ENCODE data around the gene HPF1.
"Not testable (repeated sequence)": the region's sequence is repeated elsewhere in the genome, so short reads cannot be mapped to it uniquely, and the experiment has no call there.

HPF1 gene

DNA sequence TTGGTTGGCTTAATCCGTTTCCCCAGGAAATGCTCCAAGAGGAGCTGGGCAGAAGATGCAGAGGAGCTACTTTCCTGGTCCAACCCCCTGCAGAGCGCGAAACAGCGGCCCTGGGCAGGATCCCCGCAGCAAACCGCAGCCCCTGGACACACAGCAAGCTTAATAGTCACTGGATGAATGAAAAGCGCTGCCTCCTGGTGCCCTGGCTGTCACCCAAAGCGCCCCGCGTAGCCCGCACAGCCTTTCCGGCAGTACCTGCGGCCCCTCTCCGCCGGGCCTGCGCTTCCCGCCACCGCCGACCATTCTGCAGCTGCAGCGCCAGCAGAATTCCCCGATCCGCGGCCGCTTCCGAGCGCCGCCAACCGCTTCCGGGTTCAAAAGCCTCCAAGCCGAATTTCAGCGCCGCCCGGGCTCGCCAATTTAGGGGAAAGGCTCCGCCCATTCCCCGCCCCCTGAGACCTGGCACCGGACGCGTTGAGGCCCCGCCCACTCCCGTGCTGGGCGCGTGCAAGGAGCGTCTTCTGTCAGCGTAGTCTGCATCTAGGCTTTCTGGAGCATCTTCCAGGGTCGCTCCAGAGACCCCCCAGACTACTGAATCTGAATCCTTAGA lies at the start of gene HPF1:
Gene HPF1, minus strand, starts transcription at position 370 of the 610 bp plus-strand sequence. Its CDS starts 67 bp downstream, at position 303.
- peak; percentile 93 for DNase-seq

DNA sequence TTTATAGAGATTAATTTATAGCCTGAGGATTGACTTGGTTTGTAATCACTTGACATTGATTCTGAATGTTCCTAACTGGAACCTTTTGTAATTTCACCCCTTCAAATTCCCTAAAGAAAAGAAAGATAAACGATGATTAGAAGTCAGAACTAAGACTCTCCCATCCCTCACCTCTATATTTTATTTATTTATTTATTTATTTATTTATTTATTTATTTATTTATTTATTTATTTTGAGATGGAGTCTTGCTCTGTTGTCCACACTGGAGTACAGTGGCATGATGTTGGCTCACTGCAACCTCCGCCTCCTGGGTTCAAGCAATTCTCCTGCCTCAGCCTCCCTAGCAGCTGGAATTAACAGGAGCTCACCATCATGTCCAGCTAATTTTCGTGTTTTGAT lies 49.0 kb upstream of the HPF1 start:
- not testable (repeated sequence) for DNase-seq

- no peak for DNase-seq
Measured at GRCh38 chr4:169803413-169803812, 45.7 kb upstream of the HPF1 start.

DNA sequence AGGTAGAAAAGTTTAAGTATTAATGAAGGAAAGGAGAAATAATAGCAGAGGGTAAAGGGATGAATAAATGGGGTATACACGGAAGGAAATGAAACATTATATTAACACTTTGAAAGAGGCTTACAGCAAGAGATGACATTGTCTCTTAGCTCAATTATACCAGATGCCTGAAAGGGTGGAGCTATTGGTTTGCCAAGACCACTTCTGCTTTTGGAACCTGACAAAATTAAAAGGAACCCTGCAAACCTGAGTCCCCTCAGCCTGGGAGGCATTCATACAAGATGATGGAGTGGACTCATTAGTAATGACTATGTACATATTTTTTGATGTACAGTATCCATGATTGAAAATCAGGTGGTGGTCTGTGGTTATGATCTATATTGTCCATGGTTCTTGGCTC lies 45.1 kb upstream of the HPF1 start:
- DNase-seq = no peak

GRCh38 chr4:169800541-169800940 lies 42.8 kb upstream of the HPF1 start:
- DNase-seq = no peak

DNA sequence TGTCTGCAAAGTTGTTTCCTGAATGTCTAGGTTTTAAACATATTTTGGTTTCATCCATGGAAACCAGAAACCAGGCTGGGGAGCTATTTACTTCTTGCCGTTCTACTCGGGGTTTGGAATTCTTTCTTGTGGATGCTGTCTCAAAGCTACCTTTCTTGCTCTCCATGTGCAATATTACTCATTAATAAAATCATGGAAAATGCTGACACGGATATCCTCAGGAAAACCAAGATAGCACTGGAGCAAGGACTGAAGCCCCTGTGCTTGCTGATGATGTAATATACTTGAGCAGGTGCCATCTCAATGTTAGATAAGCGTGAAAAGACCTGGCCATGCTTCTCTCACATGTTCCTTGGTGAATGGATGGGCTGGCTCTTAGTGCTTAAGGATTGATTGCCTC lies 41.5 kb upstream of the HPF1 start:
- no peak for DNase-seq

- no peak for DNase-seq
Measured at GRCh38 chr4:169795585-169795984, 37.8 kb upstream of the HPF1 start.

DNA sequence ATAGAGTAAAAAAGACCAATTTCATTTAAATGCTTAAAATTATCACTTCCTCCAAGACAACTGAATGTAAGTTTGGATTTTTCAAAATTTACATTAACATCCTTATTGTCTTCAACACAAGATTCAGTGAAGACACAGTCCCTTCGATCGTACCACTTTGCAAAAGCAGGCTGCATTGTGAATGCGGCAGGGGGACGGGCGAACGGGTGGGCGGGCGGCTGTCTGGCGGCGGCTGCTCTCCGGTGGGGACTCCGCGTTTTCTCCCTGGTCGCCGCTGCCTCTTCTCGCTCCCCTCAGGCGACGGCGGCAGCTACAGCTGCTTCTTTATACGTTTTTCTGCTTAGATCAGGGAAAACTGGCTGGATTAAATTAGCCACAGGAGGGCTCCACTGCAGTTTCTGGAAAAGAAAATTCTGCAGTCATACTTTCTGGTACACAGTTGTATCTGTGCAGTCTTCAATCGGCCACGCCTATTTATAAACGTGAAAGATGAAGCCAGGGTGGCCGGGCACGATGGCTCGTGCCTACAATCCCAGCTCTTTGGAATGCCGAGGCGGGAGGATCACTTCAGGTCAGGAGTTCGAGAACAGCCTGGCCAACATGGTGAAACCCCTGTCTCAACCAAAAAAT lies 33.9 kb upstream of the HPF1 start:
- DNase-seq = peak; percentile 34

GRCh38 chr4:169791062-169791461 lies 33.3 kb upstream of the HPF1 start:
- DNase-seq = no peak

- DNase-seq = no peak
Measured at GRCh38 chr4:169774466-169775445, 17.0 kb upstream of the HPF1 start.

DNA sequence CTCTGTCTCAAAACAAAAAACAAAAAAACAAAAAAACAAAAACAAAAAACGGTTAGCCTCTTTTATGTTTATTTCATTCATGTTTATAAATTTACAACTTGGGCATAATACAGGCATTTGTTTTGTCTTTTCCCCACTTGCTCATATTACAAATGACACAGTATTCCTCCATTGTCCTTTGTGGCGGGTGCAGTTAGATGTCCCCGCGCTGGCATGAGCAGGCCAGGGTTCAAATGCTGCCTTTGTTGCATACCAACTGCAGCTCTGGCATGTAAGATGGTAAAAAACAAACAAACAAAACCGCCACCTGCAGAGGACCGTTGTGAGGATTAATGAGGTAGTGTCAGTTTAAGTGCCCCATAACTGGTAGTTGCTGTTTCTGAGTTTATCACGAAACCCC lies 16.1 kb upstream of the HPF1 start:
- DNase-seq = no peak

DNA sequence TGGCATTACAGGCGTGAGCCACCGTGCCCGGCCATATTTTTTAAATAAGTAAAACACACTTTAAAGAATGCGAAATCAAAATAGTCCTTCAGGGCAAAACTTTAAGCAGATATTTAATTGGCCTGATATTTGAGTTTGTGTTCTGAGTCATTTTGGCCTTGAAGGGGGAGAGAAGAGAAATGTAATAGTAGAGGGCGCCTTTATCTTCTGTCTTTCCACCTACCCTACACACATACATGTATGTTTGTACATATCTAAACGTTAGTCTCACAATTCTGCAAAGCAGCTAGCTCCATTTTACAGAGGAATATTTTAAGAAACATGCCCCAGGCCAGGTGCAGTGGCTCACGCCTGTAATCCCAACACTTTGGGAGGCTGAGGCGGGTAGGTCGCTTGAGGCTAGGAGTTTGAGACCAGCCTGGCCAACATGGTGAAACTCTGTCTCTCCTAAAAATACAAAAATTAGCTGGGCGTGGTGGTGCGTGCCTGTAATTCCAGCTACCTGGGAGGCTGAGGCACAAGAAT lies 13.9 kb upstream of the HPF1 start:
- DNase-seq = not testable (repeated sequence)

DNA sequence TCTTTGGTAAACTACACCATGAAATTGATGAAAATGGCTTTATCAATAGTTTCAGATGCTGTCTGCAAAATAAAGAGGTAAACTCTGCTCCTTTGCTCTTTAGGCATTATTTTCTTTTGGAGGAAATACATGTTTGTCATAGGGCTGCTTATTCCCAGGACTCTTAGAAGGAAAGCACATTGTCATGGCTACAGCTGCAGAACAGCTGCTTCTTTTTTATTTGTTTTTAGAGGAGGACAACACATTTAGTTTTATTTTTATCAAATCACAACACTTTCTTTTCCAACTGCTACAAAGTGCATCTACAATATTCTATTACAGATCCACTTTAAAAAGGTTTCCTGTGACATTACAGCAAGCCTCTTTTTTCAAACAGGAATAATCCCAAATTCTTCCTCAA lies 12.7 kb upstream of the HPF1 start:
- DNase-seq = no peak

DNA sequence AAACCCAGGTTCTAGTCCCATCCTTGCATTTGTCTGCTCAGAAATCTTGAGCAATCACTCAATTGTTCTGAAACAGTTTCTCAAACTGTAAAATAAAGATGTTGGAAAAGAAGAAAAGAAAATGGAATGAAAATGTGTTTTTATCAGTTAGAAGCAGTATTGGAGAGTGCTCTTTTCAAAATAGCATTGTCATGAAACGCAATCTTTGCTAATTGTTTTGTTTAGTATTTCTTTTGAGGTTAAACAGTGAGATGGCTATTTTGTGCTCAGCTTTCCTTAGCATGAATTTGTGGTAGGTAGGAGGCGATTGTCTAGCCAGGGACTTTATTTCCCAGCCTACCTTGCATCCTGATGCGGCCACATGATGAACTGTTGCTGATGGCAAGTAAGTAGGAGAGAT lies 10.6 kb upstream of the HPF1 start:
- DNase-seq = no peak

- DNase-seq = no peak
Measured at GRCh38 chr4:169766741-169767140, 9.0 kb upstream of the HPF1 start.

DNA sequence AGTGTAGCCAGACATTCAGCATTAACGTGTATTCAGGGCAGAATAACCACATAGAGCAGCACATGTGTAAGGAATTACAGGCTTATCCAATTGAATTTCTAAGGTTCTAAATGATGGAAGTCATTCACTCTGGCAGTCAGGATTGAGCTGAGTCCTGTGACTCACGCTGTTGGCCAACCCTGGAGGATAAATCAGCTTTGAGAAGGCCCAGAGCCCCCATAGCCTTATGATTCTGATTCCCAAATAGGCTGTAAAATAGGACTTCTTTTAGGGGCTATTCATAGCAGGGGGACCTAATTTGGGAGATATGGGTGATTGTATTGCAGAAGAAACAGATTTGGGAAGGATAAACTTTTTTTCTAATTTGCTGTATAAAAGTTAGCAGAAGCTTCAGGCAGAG lies 8.1 kb upstream of the HPF1 start:
- DNase-seq = no peak

- no peak for DNase-seq
Measured at GRCh38 chr4:169761846-169762245, 4.1 kb upstream of the HPF1 start.

DNA sequence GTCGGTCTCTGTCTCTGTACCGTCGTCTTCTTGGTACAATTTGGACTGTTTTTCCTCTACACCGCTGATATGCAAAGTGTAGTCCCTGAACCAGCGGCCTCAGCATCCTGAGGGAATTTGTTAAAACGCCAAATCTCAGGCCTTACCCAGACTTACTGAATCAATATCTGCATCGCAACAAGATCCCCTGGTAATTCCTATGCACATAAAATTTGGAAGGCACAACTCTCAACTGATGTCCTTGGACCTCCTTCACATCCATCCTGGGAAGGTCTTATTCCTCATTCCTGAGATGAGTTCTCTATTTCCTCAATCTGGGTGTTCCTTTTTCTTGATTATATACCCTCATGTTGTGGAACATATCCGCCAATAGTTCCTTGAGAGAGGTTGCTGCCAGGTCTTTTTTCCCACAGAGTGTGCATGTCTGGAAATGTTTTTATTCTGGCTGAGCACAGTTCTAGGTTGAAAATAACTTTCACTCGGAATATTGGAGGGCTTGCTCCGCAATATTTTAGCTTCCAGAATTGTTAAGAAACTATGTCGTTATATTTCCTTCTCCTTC lies 738 bp upstream of the HPF1 start:
- no peak for DNase-seq

DNA sequence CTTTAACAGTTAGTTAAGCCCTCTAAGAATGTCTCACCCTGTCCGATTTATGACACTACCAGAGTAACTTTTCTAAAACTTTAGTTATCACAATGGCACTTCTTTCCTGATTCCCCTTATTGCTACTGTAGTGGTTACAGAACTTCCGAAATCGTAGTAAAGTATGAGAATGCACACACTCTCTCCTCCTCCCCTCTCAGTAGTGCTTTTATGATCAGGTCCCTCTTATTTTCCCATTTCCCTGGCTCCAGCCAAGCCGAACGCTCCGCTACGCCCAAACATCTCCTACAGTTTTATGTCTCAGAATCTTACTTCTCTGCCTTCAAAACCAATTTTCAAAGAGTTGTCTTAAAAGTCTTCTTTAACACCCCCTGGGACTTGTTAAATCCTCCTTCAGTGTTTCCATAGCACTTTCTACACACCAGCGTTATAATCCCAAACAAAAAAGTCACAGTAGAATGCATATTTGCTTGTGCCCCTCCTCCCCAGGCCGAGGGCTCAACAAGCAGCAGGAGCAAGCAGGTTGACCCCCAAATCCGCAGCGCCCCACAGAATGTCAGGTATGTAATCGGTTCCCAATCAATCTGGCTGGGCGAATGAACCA lies 671 bp downstream of the HPF1 start:
- DNase-seq = peak; percentile 16

DNA sequence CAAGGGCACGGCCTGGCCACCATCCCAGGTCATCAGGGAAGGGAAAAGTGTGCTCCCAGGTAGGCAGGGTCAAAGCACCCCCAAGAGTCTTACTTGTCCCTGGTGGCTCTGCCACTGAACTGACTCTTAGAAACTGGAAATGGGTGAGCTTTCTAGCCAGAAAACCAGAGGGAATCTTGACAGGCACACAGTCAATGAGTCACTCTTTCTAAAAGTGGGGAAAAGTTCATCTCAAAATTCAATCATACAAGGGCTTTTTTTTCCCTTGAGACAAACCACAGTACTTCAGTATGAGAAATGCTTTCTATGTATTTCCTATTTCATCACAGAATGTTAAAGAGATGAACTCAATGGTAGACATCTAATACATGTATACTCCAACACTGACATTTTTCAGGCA lies 12.5 kb downstream of the HPF1 start:
- peak; percentile 7 for DNase-seq

- no peak for DNase-seq
Measured at GRCh38 chr4:169744601-169745000, 13.1 kb downstream of the HPF1 start.

- DNase-seq = peak; percentile 40
Measured at GRCh38 chr4:169741569-169741968, 16.2 kb downstream of the HPF1 start.

DNA sequence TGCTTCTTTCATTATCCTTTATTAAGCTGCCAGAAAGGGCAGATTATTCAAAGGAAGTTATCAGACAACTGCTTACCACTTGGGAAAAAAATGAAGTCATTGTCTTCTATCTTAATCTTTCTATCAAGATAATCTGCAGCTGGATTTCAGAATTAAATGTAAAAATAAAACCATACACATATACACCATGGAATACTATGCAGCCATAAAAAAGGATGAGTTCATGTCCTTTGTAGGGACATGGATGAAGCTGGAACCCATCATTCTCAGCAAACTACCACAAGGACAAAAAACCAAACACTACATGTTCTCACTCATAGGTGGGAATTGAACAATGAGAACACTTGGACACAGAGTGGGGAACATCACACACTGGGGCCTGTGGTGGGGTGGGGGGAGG lies 19.1 kb downstream of the HPF1 start:
- DNase-seq = not testable (repeated sequence)

All from suppressor macrophage treated with lipopolysaccharide for 4 hours (primary cell).